H1 (cell line): ENCODE measurements around the gene FRMD6. TPM values are rescaled to one million over a fixed set of nuclear protein-coding genes. Genes with fewer than 3 reads are reported as not detected.

Experiments
- CTCF ChIA-PET: fragments of 300-600 bp; sonication (Branson Sonifier 250); formaldehyde crosslinking; loops from one replicate; lab custom pipeline; 2021; ENCODE audit not compliant: partially characterized antibody; lab: Charles Lee
- POLR2A ChIA-PET: fragments of 300-600 bp; sonication (Branson Sonifier 250); formaldehyde crosslinking; loops from one replicate; lab custom pipeline; 2021; ENCODE audit warnings: inconsistent platforms; ENCODE audit not compliant: partially characterized antibody; lab: Charles Lee
- DNase-seq, 2 experiments: peaks; one replicate each; pipeline versions ENCODE4 v3.0.0 to v3.0.0-alpha.2; 2010 to 2022; ENCODE audit warnings: low spot score in 2 of 2, low read depth in 1 of 2, mixed read lengths in 1 of 2
- FAIRE-seq: peaks from 2 replicates; lab custom pipeline; 2011; peaks lifted over from hg19 to GRCh38; lab: Jason Lieb, UNC
- H2AFZ ChIP-seq: 2 replicates; pipeline ENCODE4 v1.8.1; 2012; ENCODE audit warnings: low read length, inconsistent platforms
- H2AK5ac ChIP-seq: 2 replicates; pipeline ENCODE4 v1.6.1; 2013; ENCODE audit warnings: low read depth, low read length
- H2BK120ac ChIP-seq: replicated peaks from 2 replicates; pipeline ENCODE3; 2013; ENCODE audit warnings: low read depth, low read length, inconsistent platforms
- H2BK12ac ChIP-seq: 2 replicates; pipeline ENCODE4 v1.6.1; 2013; ENCODE audit warnings: low read depth, low read length
- H2BK15ac ChIP-seq: 2 replicates; pipeline ENCODE4 v1.6.1; 2013; ENCODE audit warnings: low read length
- H2BK20ac ChIP-seq: 2 replicates; pipeline ENCODE4 v1.6.1; 2013; ENCODE audit warnings: low read length
- H2BK5ac ChIP-seq: 2 replicates; pipeline ENCODE4 v1.6.1; 2013; ENCODE audit warnings: low read depth, low read length
- H3K14ac ChIP-seq: 2 replicates; pipeline ENCODE4 v1.6.1; 2013; ENCODE audit warnings: inconsistent platforms; ENCODE audit not compliant: insufficient read length
- H3K18ac ChIP-seq: 2 replicates; pipeline ENCODE4 v1.6.1; 2013; ENCODE audit warnings: low read length; ENCODE audit errors: extremely low read depth
- H3K23ac ChIP-seq: 2 replicates; pipeline ENCODE4 v1.6.1; 2013; ENCODE audit warnings: inconsistent platforms; ENCODE audit not compliant: insufficient read length
- H3K23me2 ChIP-seq: 2 replicates; pipeline ENCODE4 v1.6.1; 2013; ENCODE audit warnings: low read depth, low read length
- H3K27ac ChIP-seq: 2 replicates; pipeline ENCODE4 v1.6.1; 2011; ENCODE audit warnings: low read depth, low read length, inconsistent platforms
- H3K27me3 ChIP-seq, 4 experiments: replicated peaks in 1 of 4; 1 replicate in 1 of 4; 2 replicates in 3 of 4; pipeline versions ENCODE4 v1.6.1 to v1.8.1; 2011 to 2013; ENCODE audit warnings: low read length in 3 of 4, mild to moderate bottlenecking in 3 of 4, inconsistent platforms in 2 of 4, mixed read lengths in 2 of 4, moderate library complexity in 1 of 4; ENCODE audit not compliant: control insufficient read depth in 3 of 4, insufficient read depth in 3 of 4; ENCODE audit errors: extremely low read depth in 1 of 4
- H3K36me3 ChIP-seq, 4 experiments: 2 replicates each; pipeline versions ENCODE4 v1.6.1 to v1.8.1; 2011 to 2013; ENCODE audit warnings: mild to moderate bottlenecking in 4 of 4, low read length in 3 of 4, moderate library complexity in 2 of 4, control low read depth in 1 of 4, inconsistent platforms in 1 of 4; ENCODE audit not compliant: insufficient read depth in 4 of 4, control insufficient read depth in 2 of 4
- H3K4ac ChIP-seq: replicated peaks from 2 replicates; pipeline ENCODE3; 2013; ENCODE audit warnings: low read length, low read depth, mixed read lengths, inconsistent platforms; ENCODE audit not compliant: insufficient read length
- H3K4me1 ChIP-seq, 4 experiments: replicated peaks in 1 of 4; 1 replicate in 1 of 4; 2 replicates in 3 of 4; pipeline versions ENCODE4 v1.6.1 to v1.8.1; 2011 to 2013; ENCODE audit warnings: low read length in 3 of 4, inconsistent platforms in 2 of 4, mixed read lengths in 1 of 4; ENCODE audit not compliant: insufficient read depth in 4 of 4, control insufficient read depth in 3 of 4
- H3K4me2 ChIP-seq, 2 experiments: 2 replicates each; pipeline versions ENCODE4 v1.6.1 to v1.8.1; 2011 to 2013; ENCODE audit warnings: low read depth in 2 of 2, low read length in 2 of 2, control low read depth in 1 of 2, inconsistent platforms in 1 of 2, mild to moderate bottlenecking in 1 of 2; ENCODE audit not compliant: insufficient read depth in 1 of 2
- H3K4me3 ChIP-seq, 4 experiments: fragments of 200-600, 300-600 bp in 1 of 4; sonication (generic), shearing (Covaris generic), sonication (Bioruptor Twin) in 1 of 4; 2 replicates each; pipeline versions ENCODE4 v1.5.1 to v1.8.1; 2011 to 2016; ENCODE audit warnings: low read length in 4 of 4, low read depth in 3 of 4, control low read depth in 2 of 4, inconsistent platforms in 2 of 4, mild to moderate bottlenecking in 2 of 4, mixed read lengths in 1 of 4, moderate library complexity in 1 of 4; ENCODE audit not compliant: insufficient read depth in 2 of 4; ENCODE audit errors: extremely low read depth in 1 of 4
- H3K56ac ChIP-seq: replicated peaks from 2 replicates; pipeline ENCODE3; 2013; ENCODE audit warnings: low read depth, mild to moderate bottlenecking, mixed read lengths, low read length, inconsistent platforms; ENCODE audit not compliant: insufficient read length
- H3K79me1 ChIP-seq: 2 replicates; pipeline ENCODE4 v1.6.1; 2013; ENCODE audit warnings: low read depth, low read length, control low read depth
- H3K79me2 ChIP-seq, 2 experiments: 2 replicates each; pipeline versions ENCODE4 v1.6.1 to v1.8.1; 2012 to 2013; ENCODE audit warnings: low read length in 2 of 2, mild to moderate bottlenecking in 2 of 2, inconsistent platforms in 1 of 2; ENCODE audit not compliant: insufficient read depth in 2 of 2, control insufficient read depth in 1 of 2
- H3K9ac ChIP-seq, 4 experiments: replicated peaks in 1 of 4; 1 replicate in 1 of 4; 2 replicates in 3 of 4; pipeline versions ENCODE4 v1.6.1 to v1.8.1; 2011 to 2013; ENCODE audit warnings: low read depth in 3 of 4, low read length in 3 of 4, control low read depth in 2 of 4, mild to moderate bottlenecking in 2 of 4, moderate library complexity in 2 of 4, inconsistent platforms in 1 of 4; ENCODE audit errors: extremely low read depth in 1 of 4
- H3K9me3 ChIP-seq, 2 experiments: 2 replicates each; pipeline versions ENCODE4 v1.6.1 to v1.8.1; 2012 to 2013; ENCODE audit warnings: mild to moderate bottlenecking in 2 of 2, moderate library complexity in 2 of 2, control low read depth in 1 of 2, inconsistent platforms in 1 of 2, low read depth in 1 of 2, low read length in 1 of 2, mixed read lengths in 1 of 2; ENCODE audit not compliant: insufficient read depth in 2 of 2
- H4K20me1 ChIP-seq, 2 experiments: replicated peaks in 1 of 2; 2 replicates each; pipeline versions ENCODE3 to v1.8.1; 2011 to 2013; ENCODE audit warnings: inconsistent platforms in 2 of 2, low read length in 2 of 2, mild to moderate bottlenecking in 1 of 2; ENCODE audit not compliant: insufficient read depth in 2 of 2, control insufficient read depth in 1 of 2
- H4K5ac ChIP-seq: 2 replicates; pipeline ENCODE4 v1.6.1; 2013; ENCODE audit warnings: low read length, low read depth, mixed read lengths, inconsistent platforms; ENCODE audit not compliant: insufficient read length
- H4K8ac ChIP-seq: 2 replicates; pipeline ENCODE4 v1.8.0; 2013; ENCODE audit warnings: mild to moderate bottlenecking, moderate library complexity, low read length, inconsistent platforms; ENCODE audit not compliant: insufficient read depth; ENCODE audit errors: extremely low read depth
- H4K91ac ChIP-seq: replicated peaks from 2 replicates; pipeline ENCODE3; 2013; ENCODE audit warnings: low read length, mixed read lengths, inconsistent platforms; ENCODE audit not compliant: insufficient read length
- CEBPB ChIP-seq: IDR thresholded peaks from 2 replicates; pipeline ENCODE4 v1.6.1; 2012; ENCODE audit warnings: low read depth, low read length
- CREB1 ChIP-seq: IDR thresholded peaks from 2 replicates; pipeline ENCODE4 v1.6.1; 2012; ENCODE audit warnings: inconsistent platforms
- KDM5A ChIP-seq: fragments of 200-600 bp; IDR thresholded peaks from 2 replicates; pipeline ENCODE4 v1.7.1; 2012; ENCODE audit warnings: mild to moderate bottlenecking, low read length, inconsistent platforms, mixed read lengths
- NANOG ChIP-seq: IDR thresholded peaks from 2 replicates; pipeline ENCODE4 v1.6.1; 2011; ENCODE audit warnings: low read length, low read depth, mild to moderate bottlenecking, inconsistent platforms; ENCODE audit not compliant: insufficient read depth, poor library complexity, severe bottlenecking
- POU5F1 ChIP-seq: IDR thresholded peaks from 2 replicates; pipeline ENCODE4 v1.6.1; 2011; ENCODE audit warnings: low read depth, mild to moderate bottlenecking, low read length, moderate library complexity
- RAD21 ChIP-seq, 2 experiments: IDR thresholded peaks in 1 of 2; conservative IDR thresholded peaks in 1 of 2; 2 replicates each; pipeline ENCODE4 v1.6.1; 2011; ENCODE audit warnings: low read depth in 2 of 2, low read length in 2 of 2, improper control_type of control experiment in 1 of 2, inconsistent platforms in 1 of 2, mild to moderate bottlenecking in 1 of 2, moderate library complexity in 1 of 2
- SIRT6 ChIP-seq: IDR thresholded peaks from one replicate; pipeline ENCODE4 v1.7.1; 2012; ENCODE audit warnings: low read length, inconsistent platforms
- TAF1 ChIP-seq: IDR thresholded peaks from 2 replicates; pipeline ENCODE4 v1.6.1; 2011; ENCODE audit warnings: mild to moderate bottlenecking, low read depth, low read length
- TBP ChIP-seq: IDR thresholded peaks from 2 replicates; pipeline ENCODE4 v1.6.1; 2011; ENCODE audit warnings: low read depth, low read length, improper control_type of control experiment
- TEAD4 ChIP-seq: IDR thresholded peaks from 2 replicates; pipeline ENCODE4 v1.6.1; 2012; ENCODE audit warnings: low read depth, low read length, inconsistent platforms, mixed read lengths
- ZNF274 ChIP-seq: IDR thresholded peaks from 2 replicates; pipeline ENCODE4 v1.7.0; 2012; ENCODE audit warnings: low read length, borderline replicate concordance; ENCODE audit errors: extremely low read depth
- WGBS, 2 experiments: shearing (Covaris generic) in 1 of 2; methylation state at CpG; one replicate each; pipeline versions ENCODE4 v1.1.6 to v1.1.7; 2013 to 2015; ENCODE audit warnings: low lambda C conversion rate in 2 of 2, mixed read lengths in 2 of 2, inconsistent platforms in 1 of 2, low coverage in 1 of 2, missing lambda C conversion rate in 1 of 2; ENCODE audit not compliant: insufficient replicate concordance in 2 of 2, insufficient coverage in 1 of 2, insufficient read length in 1 of 2; ENCODE audit errors: extremely low coverage in 1 of 2, missing lambda C conversion rate in 1 of 2; 5-methylcytosine and 5-hydroxymethylcytosine counted together
- polyA plus RNA-seq, 7 experiments: library from polyadenylated mRNA; depleted of rRNA in 3 of 7; stranded (reverse) in 5 of 7; unstranded in 2 of 7; fragments of >200 nt in 5 of 7; fragments of 200-250 nt in 2 of 7; gene quantifications; 1 replicate in 5 of 7; 2 replicates in 1 of 7; 4 replicates in 1 of 7; pipeline versions ENCODE4 v1.2.1 to v1.2.3, GENCODE V29; 2011 to 2013; ENCODE audit warnings: missing spikeins in 2 of 7, mixed read lengths in 2 of 7
- total RNA-seq: library from RNA; stranded (reverse); fragmentation: NEBNext Ultra II Directional; extraction: Animal tissue kit (Norgen Biotek cat#: 25700); gene quantifications from 2 replicates; pipeline ENCODE4 v1.2.1, GENCODE V29; 2021
- TF ChIP-seq, protein P1 (sequence below): IDR thresholded peaks from 2 replicates; pipeline ENCODE4 v1.6.1; 2012; ENCODE audit warnings: inconsistent platforms

FRMD6 gene
- total and polyA plus RNA-seq, 2 of the 8 experiments (the other 6 are each of a cell fraction or from before 2014, with no cell fraction given) = 5.4 to 23.7 TPM

DNA sequence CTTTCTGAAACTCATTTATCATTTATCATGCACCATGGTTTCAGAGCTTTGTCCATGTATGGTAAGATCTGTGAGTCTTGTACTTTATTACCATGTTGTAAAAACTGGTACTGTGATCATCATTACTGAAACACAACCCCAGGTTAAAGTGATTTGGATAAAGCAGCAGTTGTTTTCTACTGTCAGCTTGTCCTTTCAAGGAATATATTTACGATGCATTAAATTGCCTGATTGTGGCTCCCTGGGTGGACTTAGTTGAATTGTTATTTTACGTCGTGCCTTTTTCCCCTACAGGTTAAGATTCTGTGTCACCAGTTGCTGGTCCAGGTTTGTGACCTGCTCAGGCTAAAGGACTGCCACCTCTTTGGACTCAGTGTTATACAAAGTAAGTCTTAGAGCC, 46.1 kb downstream of the FRMD6 start:
- no peaks in the 10 kb centered on the region for H3K27me3 ChIP-seq
- H3K14ac ChIP-seq = no peak overlapping the region
- H2BK12ac ChIP-seq = no peak overlapping the region
- H2BK120ac ChIP-seq = no peak overlapping the region
- no peak overlapping the region for H2AK5ac ChIP-seq
- CTCF ChIA-PET = no interaction called here
- no peaks in the 10 kb centered on the region for H3K79me1 ChIP-seq
- no peak overlapping the region for H2BK20ac ChIP-seq
- H4K5ac ChIP-seq = no peak overlapping the region
- 78% methylated on average over 3 of the region's 3 CpGs; no CpG with 5 or more reads in 1 of the 2 experiments for WGBS, 2 experiments
- no peak overlapping the region for H3K56ac ChIP-seq
- H4K91ac ChIP-seq = no peak overlapping the region
- H3K4me3 ChIP-seq = no peak overlapping the region
- POLR2A ChIA-PET = no interaction called here
- peaks cover 0 to 3% (median 0%) of the 10 kb centered on the region in 4 experiments; a peak in 1 of 8 replicates for H3K36me3 ChIP-seq
- no peak overlapping the region for H2AFZ ChIP-seq
- H3K23me2 ChIP-seq = no peaks in the 10 kb centered on the region
- no peak for FAIRE-seq
- no peak overlapping the region for H3K9ac ChIP-seq
- H2BK15ac ChIP-seq = no peak overlapping the region
- H3K27ac ChIP-seq = no peak overlapping the region
- no peaks in the 10 kb centered on the region for H4K20me1 ChIP-seq
- H3K18ac ChIP-seq = no peak overlapping the region
- DNase-seq = no peak
- no peak overlapping the region for H2BK5ac ChIP-seq
- no peaks in the 10 kb centered on the region for H3K79me2 ChIP-seq
- no peaks in the 10 kb centered on the region for H3K4me1 ChIP-seq
- H3K9me3 ChIP-seq = no peaks in the 10 kb centered on the region
- no peak overlapping the region for H3K4ac ChIP-seq
- H3K23ac ChIP-seq = no peak overlapping the region
- H4K8ac ChIP-seq = no peak overlapping the region
- no peak overlapping the region for H3K4me2 ChIP-seq
- TF ChIP-seq SIRT6 = no peak
- no peak for TF ChIP-seq TEAD4
- no peak for TF ChIP-seq CREB1
- TF ChIP-seq RAD21 (IDR thresholded peaks at IDR 0.05 in 1 of 2, conservative IDR thresholded peaks at IDR 0.05 in 1 of 2; ENCODE audit: low read depth in 2 of 2, low read length in 2 of 2) = no peak
- no peak for TF ChIP-seq TAF1
- no peak for TF ChIP-seq ZNF274
- no peak for TF ChIP-seq TBP
- TF ChIP-seq KDM5A = no peak
- no peak for TF ChIP-seq CEBPB
- TF ChIP-seq, protein P1, sequence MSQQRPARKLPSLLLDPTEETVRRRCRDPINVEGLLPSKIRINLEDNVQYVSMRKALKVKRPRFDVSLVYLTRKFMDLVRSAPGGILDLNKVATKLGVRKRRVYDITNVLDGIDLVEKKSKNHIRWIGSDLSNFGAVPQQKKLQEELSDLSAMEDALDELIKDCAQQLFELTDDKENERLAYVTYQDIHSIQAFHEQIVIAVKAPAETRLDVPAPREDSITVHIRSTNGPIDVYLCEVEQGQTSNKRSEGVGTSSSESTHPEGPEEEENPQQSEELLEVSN = no peak
- TF ChIP-seq POU5F1 = no peak
- no peak for TF ChIP-seq NANOG
